Testis (tissue), 2 donors: Measurements from ENCODE around the gene COL16A1.

ENCODE experiments used
- POLR2A ChIP-seq: fragments of 450-650 bp; IDR thresholded peaks from one replicate; pipeline ENCODE4 v1.6.1; 2017; ENCODE audit warnings: antibody characterized with exemption, mild to moderate bottlenecking, moderate library complexity
- TF ChIP-seq, protein P1 (sequence below), 3 experiments: fragments of 450-650 bp in 2 of 3; fragments of 200-600 bp in 1 of 3; sonication (generic) in 1 of 3; IDR thresholded peaks; one replicate each; pipeline ENCODE4 v1.5.1; 2016 to 2019; ENCODE audit warnings: antibody characterized with exemption in 3 of 3, mild to moderate bottlenecking in 2 of 3, moderate library complexity in 1 of 3

- TF ChIP-seq, protein P1, sequence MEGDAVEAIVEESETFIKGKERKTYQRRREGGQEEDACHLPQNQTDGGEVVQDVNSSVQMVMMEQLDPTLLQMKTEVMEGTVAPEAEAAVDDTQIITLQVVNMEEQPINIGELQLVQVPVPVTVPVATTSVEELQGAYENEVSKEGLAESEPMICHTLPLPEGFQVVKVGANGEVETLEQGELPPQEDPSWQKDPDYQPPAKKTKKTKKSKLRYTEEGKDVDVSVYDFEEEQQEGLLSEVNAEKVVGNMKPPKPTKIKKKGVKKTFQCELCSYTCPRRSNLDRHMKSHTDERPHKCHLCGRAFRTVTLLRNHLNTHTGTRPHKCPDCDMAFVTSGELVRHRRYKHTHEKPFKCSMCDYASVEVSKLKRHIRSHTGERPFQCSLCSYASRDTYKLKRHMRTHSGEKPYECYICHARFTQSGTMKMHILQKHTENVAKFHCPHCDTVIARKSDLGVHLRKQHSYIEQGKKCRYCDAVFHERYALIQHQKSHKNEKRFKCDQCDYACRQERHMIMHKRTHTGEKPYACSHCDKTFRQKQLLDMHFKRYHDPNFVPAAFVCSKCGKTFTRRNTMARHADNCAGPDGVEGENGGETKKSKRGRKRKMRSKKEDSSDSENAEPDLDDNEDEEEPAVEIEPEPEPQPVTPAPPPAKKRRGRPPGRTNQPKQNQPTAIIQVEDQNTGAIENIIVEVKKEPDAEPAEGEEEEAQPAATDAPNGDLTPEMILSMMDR (IDR thresholded peaks at IDR 0.05), result no peak
- no peak for TF ChIP-seq POLR2A
Measured at GRCh38 chr1:31609514-31610118, 94.2 kb downstream of the COL16A1 start.
